Neural progenitor cell (in vitro differentiated cells): ENCODE measurements around the gene RHCG. TPM values are rescaled to one million over a fixed set of nuclear protein-coding genes. Genes with fewer than 3 reads are reported as not detected.
A peak's percentile ranks its signal among the peaks of the same experiment; 100 is the strongest.

Experiments used
- DNase-seq: peaks from one replicate; pipeline ENCODE4 v3.0.0-alpha.2; 2016; ENCODE audit warnings: low spot score
- H2AFZ ChIP-seq: fragments of 200-600 bp; sonication (generic); replicated peaks from 2 replicates; pipeline ENCODE4 v1.6.1; 2016; ENCODE audit warnings: antibody characterized with exemption
- H3F3A ChIP-seq: fragments of 200-600 bp; sonication (generic); 2 replicates; pipeline ENCODE4 v1.6.1; 2016; ENCODE audit warnings: antibody characterized with exemption, low read depth
- H3K27ac ChIP-seq: fragments of 200-600 bp; sonication (generic); 2 replicates; pipeline ENCODE4 v1.5.1; 2016; ENCODE audit warnings: mild to moderate bottlenecking
- H3K27me3 ChIP-seq: fragments of 200-600 bp; sonication (generic); 2 replicates; pipeline ENCODE4 v1.6.1; 2016; ENCODE audit warnings: mild to moderate bottlenecking, moderate library complexity
- H3K36me3 ChIP-seq: fragments of 200-600 bp; sonication (generic); 2 replicates; pipeline ENCODE4 v1.5.1; 2016
- H3K4me1 ChIP-seq: fragments of 200-600 bp; sonication (generic); 2 replicates; pipeline ENCODE4 v1.6.1; 2016; ENCODE audit warnings: mixed run types
- H3K4me2 ChIP-seq: fragments of 200-600 bp; sonication (generic); 2 replicates; pipeline ENCODE4 v1.6.1; 2016
- H3K4me3 ChIP-seq: fragments of 200-600 bp; sonication (generic); 2 replicates; pipeline ENCODE4 v1.5.1; 2016
- H3K79me2 ChIP-seq: fragments of 200-600 bp; sonication (generic); 2 replicates; pipeline ENCODE4 v1.6.1; 2016; ENCODE audit warnings: low read depth
- H3K9ac ChIP-seq: fragments of 200-600 bp; sonication (generic); 2 replicates; pipeline ENCODE4 v1.6.1; 2016
- H3K9me3 ChIP-seq: fragments of 200-600 bp; sonication (generic); 2 replicates; pipeline ENCODE4 v1.5.1; 2016; ENCODE audit warnings: low read depth
- H4K20me1 ChIP-seq: fragments of 200-600 bp; sonication (generic); 2 replicates; pipeline ENCODE4 v1.6.1; 2016; ENCODE audit warnings: low read depth
- H3K27ac Mint-ChIP-seq: 3 replicates; pipeline ENCODE4 v1.8.0; 2021; ENCODE audit warnings: mixed read lengths
- H3K27me3 Mint-ChIP-seq: 2 replicates; pipeline ENCODE4 v1.8.0; 2022; ENCODE audit warnings: low read depth, mild to moderate bottlenecking, inconsistent platforms, moderate library complexity, mixed read lengths; ENCODE audit not compliant: insufficient read depth
- H3K36me3 Mint-ChIP-seq: 3 replicates; pipeline ENCODE4 v1.8.0; 2021; ENCODE audit warnings: mixed read lengths
- H3K4me1 Mint-ChIP-seq: 3 replicates; pipeline ENCODE4 v1.8.0; 2021; ENCODE audit warnings: mixed read lengths
- H3K4me3 Mint-ChIP-seq: 3 replicates; pipeline ENCODE4 v1.8.0; 2021; ENCODE audit warnings: mild to moderate bottlenecking, moderate library complexity, mixed read lengths
- H3K9me3 Mint-ChIP-seq: 3 replicates; pipeline ENCODE4 v1.8.0; 2020; ENCODE audit warnings: mixed read lengths
- CTCF ChIP-seq: fragments of 200-600 bp; sonication (generic); IDR thresholded peaks from 2 replicates; pipeline ENCODE4 v1.5.1; 2017; ENCODE audit warnings: antibody characterized with exemption, mild to moderate bottlenecking
- EZH2 ChIP-seq: fragments of 200-600 bp; sonication (generic); IDR thresholded peaks from 2 replicates; pipeline ENCODE4 v1.6.1; 2017; ENCODE audit warnings: antibody characterized with exemption, mild to moderate bottlenecking, moderate library complexity
- EZH2phosphoT487 ChIP-seq: fragments of 200-600 bp; sonication (generic); IDR thresholded peaks from 2 replicates; pipeline ENCODE4 v1.6.1; 2017; ENCODE audit warnings: antibody characterized with exemption
- total RNA-seq: library from RNA; depleted of rRNA; stranded (reverse); fragments of >200 nt; gene quantifications from 2 replicates; pipeline ENCODE4 v1.2.3, GENCODE V29; 2015; ENCODE audit warnings: low replicate concordance

RHCG gene
- total RNA-seq, 1 donor from 2014 or later = not detected

- Histone ChIP-seq H3K9ac (no peak overlapping the region), H3K79me2 (no peaks in the 10 kb centered on the region), H3K27ac (no peak overlapping the region), H2AFZ (no peak overlapping the region), H3K4me3 (no peak overlapping the region), H4K20me1 (peaks cover 3% of the 10 kb centered on the region), H3K27me3 (peaks cover 99% of the 10 kb centered on the region), H3F3A (peaks cover 7% of the 10 kb centered on the region), H3K4me2 (no peak overlapping the region), H3K36me3 (no peaks in the 10 kb centered on the region), H3K4me1 (peaks cover 19% of the 10 kb centered on the region), H3K9me3 (no peaks in the 10 kb centered on the region)
- Mint-ChIP-seq H3K27ac (no peak overlapping the region), H3K4me3 (no peak overlapping the region), H3K9me3 (no peaks in the 10 kb centered on the region), H3K4me1 (peaks cover 4% of the 10 kb centered on the region), H3K27me3 (peaks cover 20% of the 10 kb centered on the region), H3K36me3 (no peaks in the 10 kb centered on the region)
- no peak for TF ChIP-seq CTCF
- no peak for TF ChIP-seq EZH2
- no peak for TF ChIP-seq EZH2phosphoT487
- DNase-seq = no peak
Observed at GRCh38 chr15:89450076-89451006, 46.0 kb downstream of the RHCG start.

- no peak overlapping the region for H3K9ac ChIP-seq
- Mint-ChIP-seq H3K4me1 (peaks cover 14% of the 10 kb centered on the region), H3K4me3 (no peak overlapping the region), H3K27me3 (peaks cover 26% of the 10 kb centered on the region), H3K27ac (no peak overlapping the region), H3K9me3 (no peaks in the 10 kb centered on the region), H3K36me3 (no peaks in the 10 kb centered on the region)
- H3K79me2 ChIP-seq = no peaks in the 10 kb centered on the region
- H3K36me3 ChIP-seq = no peaks in the 10 kb centered on the region
- peaks cover 98% of the 10 kb centered on the region for H3K27me3 ChIP-seq
- TF ChIP-seq CTCF (no peak), EZH2 (no peak), EZH2phosphoT487 (no peak)
- peak overlapping the region; percentile 55 for H3K4me2 ChIP-seq
- H3K27ac ChIP-seq = no peak overlapping the region
- peaks cover 13% of the 10 kb centered on the region for H4K20me1 ChIP-seq
- no peaks in the 10 kb centered on the region for H3K9me3 ChIP-seq
- H2AFZ ChIP-seq = no peak overlapping the region
- no peak overlapping the region for H3K4me3 ChIP-seq
- H3K4me1 ChIP-seq = peaks cover 34% of the 10 kb centered on the region
- H3F3A ChIP-seq = peaks cover 20% of the 10 kb centered on the region
- peak; percentile 50 for DNase-seq
Observed at GRCh38 chr15:89448825-89449224, 47.6 kb downstream of the RHCG start.

GRCh38 chr15:89447676-89448075, 48.7 kb downstream of the RHCG start:
- Mint-ChIP-seq H3K4me1 (peaks cover 22% of the 10 kb centered on the region), H3K4me3 (no peak overlapping the region), H3K27ac (no peak overlapping the region), H3K9me3 (no peaks in the 10 kb centered on the region), H3K36me3 (no peaks in the 10 kb centered on the region), H3K27me3 (peaks cover 26% of the 10 kb centered on the region)
- Histone ChIP-seq H3K79me2 (no peaks in the 10 kb centered on the region), H3K9me3 (no peaks in the 10 kb centered on the region), H3K4me3 (no peak overlapping the region), H4K20me1 (peaks cover 23% of the 10 kb centered on the region), H2AFZ (no peak overlapping the region), H3K36me3 (no peaks in the 10 kb centered on the region), H3K27me3 (peaks cover 96% of the 10 kb centered on the region), H3K9ac (no peak overlapping the region), H3K4me2 (no peak overlapping the region), H3K4me1 (peaks cover 45% of the 10 kb centered on the region), H3K27ac (no peak overlapping the region), H3F3A (peaks cover 31% of the 10 kb centered on the region)
- TF ChIP-seq CTCF = no peak
- TF ChIP-seq EZH2 = no peak
- TF ChIP-seq EZH2phosphoT487 = no peak
- DNase-seq = no peak
